AG04450 (cell line): Measurements from ENCODE around the gene TIMM13. TPM values are rescaled to one million over a fixed set of nuclear protein-coding genes. Genes with fewer than 3 reads are reported as not detected.

Experiments used
- CTCF ChIA-PET: fragments of 300-600, 350-600 bp; formaldehyde crosslinking; extraction: SDS; loops from one replicate; lab custom pipeline; 2022; ENCODE audit warnings: antibody characterized with exemption, inconsistent platforms; lab: Charles Lee
- POLR2A ChIA-PET: fragments of 350-600 bp; formaldehyde crosslinking; extraction: SDS; loops from one replicate; lab custom pipeline; 2021; ENCODE audit warnings: antibody characterized with exemption, inconsistent platforms; lab: Yijun Ruan, JAX
- DNase-seq: peaks from one replicate; pipeline ENCODE4 v3.0.0-alpha.2; 2011; ENCODE audit warnings: low read depth, low spot score
- H3K27ac ChIP-seq: one replicate; pipeline ENCODE4 v1.5.1; 2012; ENCODE audit warnings: low read depth, low read length, control low read depth
- H3K27me3 ChIP-seq: one replicate; pipeline ENCODE4 v1.6.0; 2012; ENCODE audit warnings: low read length; ENCODE audit not compliant: control insufficient read depth, insufficient read depth
- H3K4me3 ChIP-seq: 2 replicates; pipeline ENCODE4 v1.5.1; 2011; ENCODE audit warnings: mild to moderate bottlenecking, low read depth, low read length, control low read depth
- H3K9me3 ChIP-seq: 2 replicates; pipeline ENCODE4 v1.5.1; 2012; ENCODE audit warnings: low read length; ENCODE audit not compliant: control insufficient read depth, insufficient read depth
- CTCF ChIP-seq: IDR thresholded peaks from 2 replicates; pipeline ENCODE4 v1.5.1; 2011; ENCODE audit warnings: low read depth, low read length, control low read depth, inconsistent platforms
- polyA plus RNA-seq: library from polyadenylated mRNA; depleted of rRNA; stranded (reverse); fragments of >200 nt; gene quantifications from 2 replicates; pipeline ENCODE4 v1.2.3, GENCODE V29; 2011

Gene TIMM13
- polyA plus RNA-seq, 1 experiment = 21.6 TPM

- ChIA-PET CTCF (no interaction called here), POLR2A (interaction anchor here (1.1 to 2.8 kb wide), 3 partner anchors 50 to 52 kb away, joined by 3 to 34 read pairs (median 5); partner anchors contain the start of gene GADD45B)
- no peak overlapping the region for H3K27ac ChIP-seq
Observed at GRCh38 chr19:2425622-2426581, 1.5 kb downstream of the TIMM13 start.

GRCh38 chr19:2424686-2425621 lies 2.4 kb downstream of the TIMM13 start:
- CTCF ChIA-PET = no interaction called here
- peak; percentile 53 for TF ChIP-seq CTCF
- no peaks in the 10 kb centered on the region; the same call in 1 of the 2 replicates for H3K9me3 ChIP-seq
- no peaks in the 10 kb centered on the region for H3K27me3 ChIP-seq
- peak overlapping the region; percentile 35 for H3K4me3 ChIP-seq
- no peak overlapping the region for H3K27ac ChIP-seq
- POLR2A ChIA-PET = interaction anchor here (0.7 to 1.3 kb wide), 2 partner anchors 17 to 51 kb away, joined by 5 to 6 read pairs; partner anchors contain the start of gene GADD45B
- peak; percentile 33 for DNase-seq

More at GRCh38 chr19:2425622-2426581, 1.5 kb downstream of the TIMM13 start:
- Histone ChIP-seq H3K4me3 (peak overlapping the region; percentile 88), H3K9me3 (no peaks in the 10 kb centered on the region; the same call in 1 of the 2 replicates), H3K27me3 (no peaks in the 10 kb centered on the region)
- no peak for TF ChIP-seq CTCF
- no peak for DNase-seq

- Histone ChIP-seq H3K4me3 (no peak overlapping the region), H3K27ac (no peak overlapping the region), H3K9me3 (no peaks in the 10 kb centered on the region; the same call in 1 of the 2 replicates), H3K27me3 (no peaks in the 10 kb centered on the region)
- POLR2A ChIA-PET = interaction anchor here (0.7 to 1.7 kb wide), 3 partner anchors 16 to 52 kb away, joined by 5 to 6 read pairs (median 6); partner anchors contain the start of gene GADD45B
- no peak for DNase-seq
- CTCF ChIA-PET = no interaction called here
- TF ChIP-seq CTCF = no peak
Observed at GRCh38 chr19:2423915-2424685, 3.3 kb downstream of the TIMM13 start.

- Histone ChIP-seq H3K4me3 (no peak overlapping the region), H3K27me3 (no peaks in the 10 kb centered on the region), H3K27ac (no peak overlapping the region), H3K9me3 (no peaks in the 10 kb centered on the region; the same call in 1 of the 2 replicates)
- no peak for TF ChIP-seq CTCF
- POLR2A ChIA-PET = interaction anchor here (0.6 to 1.7 kb wide), 3 partner anchors 8 to 189 kb away, joined by 3 to 6 read pairs (median 3); partner anchors contain the start of gene GADD45B
- no peak for DNase-seq
- CTCF ChIA-PET = no interaction called here
Observed at GRCh38 chr19:2423071-2423914, 4.1 kb downstream of the TIMM13 start.
